Stimulated activated naive B cell treated with anti-CD40 and anti-IgM and Interleukin-4, amounts not matched to agents 10 μg/mL and 1 μg/mL and 100 μg/mL, for 72 hours (primary cell): ENCODE measurements around the gene KCP.
A peak's percentile ranks its signal among the peaks of the same experiment; 100 is the strongest.

ENCODE experiments used
- ATAC-seq, 2 donors: fragments of 150-1000 bp; cut with Tn5 transposase; replicated peaks; 2 replicates each; pipeline ENCODE4 v1.10.0; 2021; ENCODE audit warnings: moderate library complexity in 1 of 2
- DNase-seq: peaks from one replicate; pipeline ENCODE4 v3.0.0; 2021
- H3K27ac Mint-ChIP-seq: one replicate; pipeline ENCODE4 v1.8.0; 2022; ENCODE audit warnings: mild to moderate bottlenecking, mixed read lengths
- H3K27me3 Mint-ChIP-seq, 2 donors: one replicate each; pipeline ENCODE4 v1.8.0; 2022; ENCODE audit warnings: mixed read lengths in 2 of 2
- H3K36me3 Mint-ChIP-seq, 2 donors: one replicate each; pipeline ENCODE4 v1.8.0; 2022; ENCODE audit warnings: mixed read lengths in 2 of 2, mild to moderate bottlenecking in 1 of 2
- H3K4me1 Mint-ChIP-seq, 2 donors: one replicate each; pipeline ENCODE4 v1.8.0; 2022; ENCODE audit warnings: mixed read lengths in 2 of 2, mild to moderate bottlenecking in 1 of 2
- H3K4me3 Mint-ChIP-seq, 2 donors: one replicate each; pipeline ENCODE4 v1.8.0; 2022; ENCODE audit warnings: mild to moderate bottlenecking in 2 of 2, mixed read lengths in 2 of 2, moderate library complexity in 1 of 2
- H3K9me3 Mint-ChIP-seq, 2 donors: one replicate each; pipeline ENCODE4 v1.8.0; 2022; ENCODE audit warnings: mixed read lengths in 2 of 2, mild to moderate bottlenecking in 1 of 2

Gene KCP

DNA sequence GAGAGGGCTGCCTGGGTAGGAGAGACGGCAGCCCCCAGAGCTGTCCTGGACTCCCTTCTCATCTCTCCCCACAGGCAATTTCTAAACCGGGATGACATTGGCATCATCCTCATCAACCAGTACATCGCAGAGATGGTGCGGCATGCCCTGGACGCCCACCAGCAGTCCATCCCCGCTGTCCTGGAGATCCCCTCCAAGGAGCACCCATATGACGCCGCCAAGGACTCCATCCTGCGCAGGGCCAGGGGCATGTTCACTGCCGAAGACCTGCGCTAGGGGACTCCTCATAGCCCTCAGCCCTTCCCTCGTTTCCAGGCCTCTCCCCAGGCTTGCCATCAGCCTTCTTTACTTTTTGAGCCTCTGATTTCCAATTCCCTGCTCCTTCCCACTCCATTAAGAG lies 45.2 kb downstream of the KCP start:
- Mint-ChIP-seq H3K27me3 (peaks cover 4 to 9% of the 10 kb centered on the region in 2 donors), H3K4me1 (peaks cover 40 to 68% of the 10 kb centered on the region in 2 donors), H3K9me3 (no peaks in the 10 kb centered on the region), H3K27ac (no peak overlapping the region), H3K36me3 (peaks cover 32 to 39% of the 10 kb centered on the region in 2 donors), H3K4me3 (no peak overlapping the region)
- DNase-seq (no peak), ATAC-seq (no peak)

DNA sequence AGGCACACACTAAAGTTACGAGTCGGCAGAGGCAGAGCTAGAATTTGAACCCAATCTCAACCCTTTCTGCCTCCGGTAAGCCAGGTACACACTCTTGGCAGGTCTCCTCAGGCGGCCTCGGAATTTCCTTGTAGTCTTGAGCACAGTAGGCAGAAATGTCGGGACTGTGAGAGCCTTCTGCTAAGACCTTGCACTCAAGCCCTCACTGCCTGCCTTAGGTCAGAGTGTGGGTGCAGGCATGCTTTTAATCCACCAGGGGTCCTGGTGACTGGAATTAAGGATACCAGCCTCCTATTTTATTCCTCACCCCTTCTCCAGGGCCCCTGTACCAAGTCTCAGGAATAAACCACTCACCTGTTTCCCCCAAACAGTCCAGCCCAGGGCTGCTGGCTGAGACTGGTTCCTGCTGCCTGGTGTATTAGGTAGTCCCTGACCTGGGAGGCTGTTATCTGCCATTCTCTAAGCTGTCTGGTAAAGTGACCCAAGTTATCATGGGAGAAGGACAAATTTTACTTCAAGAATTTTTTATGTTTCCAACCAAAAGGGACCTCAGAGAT lies 47.0 kb downstream of the KCP start:
- peak; percentile 26 for DNase-seq
- H3K4me1 Mint-ChIP-seq: peaks cover 40 to 54% of the 10 kb centered on the region in 2 donors
- no peaks in the 10 kb centered on the region for H3K9me3 Mint-ChIP-seq

DNA sequence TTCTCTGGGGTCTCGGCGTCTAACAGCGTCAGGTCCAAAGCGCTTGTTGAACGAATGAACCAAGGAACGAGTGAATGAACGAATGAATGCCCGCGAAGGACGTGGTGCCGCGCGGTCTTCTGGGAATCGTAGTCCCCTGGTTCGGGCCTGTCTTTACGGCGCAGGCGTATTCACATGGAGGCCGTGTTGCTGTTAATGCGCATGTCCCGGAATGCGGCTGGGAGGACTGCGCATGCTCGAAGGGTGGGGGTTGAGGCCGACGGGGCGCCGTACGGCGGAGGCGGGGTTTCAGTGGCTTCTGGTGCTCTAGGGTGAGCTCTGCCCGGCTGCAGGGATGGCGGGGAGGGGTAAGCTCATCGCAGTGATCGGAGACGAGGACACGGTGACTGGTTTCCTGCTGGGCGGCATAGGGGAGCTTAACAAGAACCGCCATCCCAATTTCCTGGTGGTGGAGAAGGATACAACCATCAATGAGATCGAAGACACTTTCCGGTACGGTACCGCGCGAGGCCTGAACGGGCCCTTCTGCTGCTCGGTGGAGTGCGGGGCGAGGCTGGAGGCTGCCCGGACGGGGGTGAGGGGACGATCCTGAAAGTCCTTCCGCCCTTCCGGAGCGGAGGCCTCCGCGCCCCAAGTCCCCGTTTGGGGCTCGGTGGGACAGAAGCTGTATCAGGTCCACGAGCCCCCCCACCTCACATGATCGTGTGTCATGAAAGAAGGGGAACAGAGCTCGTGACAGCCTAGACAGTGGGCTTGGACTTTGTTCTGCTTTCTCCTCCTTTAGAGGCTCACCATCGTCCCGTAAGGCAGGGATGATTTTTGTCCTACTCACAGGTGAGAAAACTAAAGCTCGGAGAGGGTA lies 47.7 kb downstream of the KCP start, which contains the start of gene ATP6V1F:
Gene ATP6V1F (plus strand): TSS at position 286 of the 862 bp plus-strand sequence. CDS start 49 bp downstream, at position 335.
- Mint-ChIP-seq H3K27ac (peak within 1 kb of the TSS; percentile 98), H3K9me3 (no peaks in the 10 kb centered on the region), H3K4me3 (peak within 1 kb of the TSS; percentile 85 to 94), H3K36me3 (peaks cover 25 to 31% of the 10 kb centered on the region in 2 donors), H3K27me3 (peaks cover 0 to 3% of the 10 kb centered on the region in 2 donors), H3K4me1 (peaks cover 35 to 47% of the 10 kb centered on the region in 2 donors)
- ATAC-seq (peak; percentile 89 to 92), DNase-seq (peak; percentile 98)

More for the DNA sequence above, 47.0 kb downstream of the KCP start:
- Mint-ChIP-seq H3K4me3 (peak overlapping the region; percentile 85 to 94), H3K27ac (peak overlapping the region; percentile 98), H3K27me3 (peaks cover 0 to 5% of the 10 kb centered on the region in 2 donors), H3K36me3 (peaks cover 29 to 36% of the 10 kb centered on the region in 2 donors)
- peak; percentile 50 to 63 for ATAC-seq

DNA sequence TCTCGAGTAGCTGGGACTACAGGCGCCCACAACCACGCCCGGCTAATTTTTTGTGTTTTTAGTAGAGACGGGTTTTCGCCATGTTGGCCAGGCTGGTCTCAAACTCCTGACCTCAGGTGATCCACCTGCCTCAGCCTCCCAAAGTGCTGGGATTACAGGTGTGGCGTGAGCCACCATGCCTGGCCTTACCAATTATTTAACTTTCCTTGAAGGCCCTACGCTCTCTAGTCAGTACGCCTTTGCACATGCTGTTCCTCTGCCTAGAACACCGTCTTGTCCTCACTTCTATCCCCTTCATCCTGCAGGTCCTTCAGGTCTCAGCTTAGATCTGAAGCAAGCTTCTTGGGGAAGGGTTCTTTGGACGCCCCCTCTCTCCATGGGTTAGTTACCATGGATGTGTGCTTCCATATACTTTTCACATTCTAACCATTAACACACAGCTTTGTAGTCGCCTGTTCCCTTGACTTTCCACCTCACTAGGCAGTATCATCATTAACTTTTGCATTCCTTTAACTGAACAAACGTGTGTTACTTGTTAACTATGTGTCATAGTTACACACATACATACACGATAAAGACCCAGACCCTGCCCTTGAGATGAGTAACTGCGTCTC lies 48.4 kb downstream of the KCP start:
- ATAC-seq: no peak
- Mint-ChIP-seq H3K27ac (peak overlapping the region; percentile 98), H3K4me1 (peaks cover 31 to 43% of the 10 kb centered on the region in 2 donors), H3K9me3 (no peaks in the 10 kb centered on the region), H3K36me3 (peaks cover 19 to 26% of the 10 kb centered on the region in 2 donors), H3K4me3 (peak overlapping the region; percentile 85 to 94), H3K27me3 (no peaks in the 10 kb centered on the region)
- DNase-seq: no peak

DNA sequence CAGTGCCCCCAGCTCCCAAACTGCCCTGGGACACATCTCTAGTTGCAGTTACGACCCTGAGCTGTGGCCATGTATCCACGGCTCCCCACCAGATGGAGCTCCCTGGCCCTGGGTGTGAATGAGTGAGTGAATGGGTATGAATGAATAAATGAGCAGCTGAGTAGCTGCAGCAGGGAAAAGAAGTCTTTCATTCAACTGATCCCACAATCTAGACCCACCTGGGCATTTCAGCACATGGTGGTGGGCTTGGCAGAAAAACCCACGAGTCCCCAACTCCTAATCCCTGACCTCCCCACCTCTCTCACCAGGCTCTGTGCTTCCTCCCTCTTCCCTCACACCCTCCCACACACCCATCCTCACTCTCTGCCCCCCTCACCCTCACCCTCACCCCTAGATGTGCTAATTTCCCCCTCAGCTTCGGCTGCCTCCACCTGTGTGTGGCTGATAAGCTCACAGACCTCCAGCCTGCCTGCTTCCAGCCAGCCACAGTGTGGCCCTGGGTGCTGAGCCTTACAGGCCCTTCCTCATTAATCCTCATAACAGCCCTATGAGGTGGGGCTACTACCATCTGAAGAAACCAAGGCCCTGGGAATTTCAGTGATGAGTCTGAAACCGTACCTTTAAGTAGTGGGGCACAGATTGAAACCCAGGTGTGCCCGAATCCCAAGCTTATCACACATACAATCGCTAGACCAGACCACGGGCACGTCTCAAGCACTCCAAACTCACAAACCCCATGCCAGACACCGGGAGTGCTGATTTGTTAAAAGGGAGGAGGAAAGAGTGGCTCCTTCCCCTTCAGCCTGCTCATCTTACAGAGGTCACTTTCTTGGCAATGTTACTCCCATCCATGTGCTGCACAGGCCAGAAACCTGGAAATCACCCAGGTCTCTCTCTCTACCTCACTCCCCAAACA lies 50.1 kb downstream of the KCP start:
- H3K36me3 Mint-ChIP-seq: peaks cover 8 to 10% of the 10 kb centered on the region in 2 donors
- no peaks in the 10 kb centered on the region for H3K27me3 Mint-ChIP-seq
- no peak for DNase-seq
- H3K27ac Mint-ChIP-seq: peak overlapping the region; percentile 60
- H3K4me3 Mint-ChIP-seq: no peak overlapping the region
- H3K4me1 Mint-ChIP-seq: peaks cover 22 to 30% of the 10 kb centered on the region in 2 donors
- ATAC-seq: no peak
- H3K9me3 Mint-ChIP-seq: no peaks in the 10 kb centered on the region

DNA sequence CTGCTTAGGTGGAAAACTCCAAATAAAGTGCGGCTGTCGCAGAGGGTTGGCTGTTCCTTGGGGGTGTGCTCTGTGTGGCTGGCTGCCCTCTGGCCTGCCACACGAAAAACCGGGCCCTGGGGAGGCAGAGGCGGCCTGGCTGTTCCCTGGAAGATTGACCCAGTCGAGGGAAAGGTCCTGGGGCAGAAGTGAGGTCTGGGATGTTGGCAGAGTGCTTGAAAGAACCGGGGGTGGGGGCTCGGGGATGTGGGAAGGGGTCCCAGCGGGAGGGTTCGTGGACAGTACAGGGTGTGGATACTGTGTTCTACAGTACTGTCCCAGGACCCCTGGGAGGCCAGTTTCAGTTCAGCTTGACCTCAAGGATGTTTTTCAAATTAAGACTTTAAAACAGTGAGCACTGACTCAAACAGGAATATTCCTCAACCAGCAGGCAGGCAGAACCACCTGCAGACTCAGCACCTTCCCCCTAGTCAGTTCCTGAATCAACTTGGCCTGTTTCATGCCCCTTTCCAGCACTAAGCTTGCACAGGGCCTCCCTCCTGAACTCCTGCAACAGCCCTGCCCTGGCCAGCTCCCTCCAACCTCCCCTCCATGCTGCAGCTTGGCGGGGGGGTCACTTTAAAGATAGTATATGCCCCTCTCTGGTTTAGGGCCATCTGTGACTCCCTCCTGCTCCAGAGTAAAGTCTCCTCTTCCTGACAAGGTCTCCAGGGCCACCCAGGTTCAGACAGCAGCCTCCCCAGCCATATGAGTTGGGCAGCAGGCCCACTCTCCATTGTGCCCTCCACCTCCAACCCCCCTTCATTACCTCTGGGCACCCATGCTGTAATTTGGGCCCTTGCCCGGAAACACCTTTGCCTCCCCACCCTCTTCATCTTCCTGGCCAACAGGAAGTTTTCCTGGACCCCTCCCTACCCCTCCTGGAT lies 51.0 kb downstream of the KCP start:
- Mint-ChIP-seq H3K4me1 (peaks cover 17 to 22% of the 10 kb centered on the region in 2 donors), H3K36me3 (peaks cover 3 to 5% of the 10 kb centered on the region in 2 donors), H3K4me3 (no peak overlapping the region), H3K27ac (peak overlapping the region; percentile 60), H3K9me3 (no peaks in the 10 kb centered on the region), H3K27me3 (no peaks in the 10 kb centered on the region)
- no peak for DNase-seq
- no peak for ATAC-seq

DNA sequence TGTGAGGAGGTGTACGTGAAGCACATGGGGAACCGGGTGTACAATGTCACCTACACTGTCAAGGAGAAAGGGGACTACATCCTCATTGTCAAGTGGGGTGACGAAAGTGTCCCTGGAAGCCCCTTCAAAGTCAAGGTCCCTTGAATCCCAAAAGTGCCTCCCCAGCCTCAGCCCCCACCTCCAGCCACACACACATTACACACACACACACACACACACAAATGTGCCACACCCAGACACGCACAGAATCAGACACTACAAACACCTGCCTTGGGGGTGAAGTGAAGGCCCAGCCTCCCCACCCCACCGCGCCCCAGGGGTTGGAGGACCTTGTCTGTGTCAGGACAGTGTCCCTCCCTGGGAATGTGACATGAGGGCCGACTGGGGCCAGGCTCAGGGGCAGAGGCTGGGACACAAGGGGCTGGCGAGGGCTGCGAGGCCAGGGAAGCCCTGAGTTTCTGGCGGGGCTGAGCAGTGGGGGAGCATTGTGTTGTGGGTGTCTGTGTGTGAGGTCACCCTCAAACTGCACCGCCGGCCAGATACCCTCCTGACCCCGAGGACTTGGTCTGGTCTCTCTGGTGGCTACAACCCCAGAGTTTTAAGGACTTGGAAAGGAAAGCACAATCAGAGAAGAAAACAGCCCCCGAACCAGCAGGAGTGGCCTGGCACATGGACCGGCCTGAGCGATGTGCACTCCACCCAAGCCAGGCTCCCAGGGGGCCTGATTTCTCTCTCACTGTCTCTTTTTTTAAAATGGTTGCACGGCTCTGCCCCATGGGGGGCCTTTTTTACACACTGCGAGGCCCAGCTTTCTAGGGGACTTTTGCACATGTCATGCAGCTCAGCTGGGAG lies 51.9 kb downstream of the KCP start:
- no peak overlapping the region for H3K27ac Mint-ChIP-seq
- H3K4me1 Mint-ChIP-seq: peaks cover 16 to 18% of the 10 kb centered on the region in 2 donors
- H3K9me3 Mint-ChIP-seq: no peaks in the 10 kb centered on the region
- no peak overlapping the region for H3K4me3 Mint-ChIP-seq
- peaks cover 0 to 5% of the 10 kb centered on the region in 2 donors for H3K27me3 Mint-ChIP-seq
- DNase-seq (no peak), ATAC-seq (no peak)
- H3K36me3 Mint-ChIP-seq: peaks cover 3 to 5% of the 10 kb centered on the region in 2 donors

DNA sequence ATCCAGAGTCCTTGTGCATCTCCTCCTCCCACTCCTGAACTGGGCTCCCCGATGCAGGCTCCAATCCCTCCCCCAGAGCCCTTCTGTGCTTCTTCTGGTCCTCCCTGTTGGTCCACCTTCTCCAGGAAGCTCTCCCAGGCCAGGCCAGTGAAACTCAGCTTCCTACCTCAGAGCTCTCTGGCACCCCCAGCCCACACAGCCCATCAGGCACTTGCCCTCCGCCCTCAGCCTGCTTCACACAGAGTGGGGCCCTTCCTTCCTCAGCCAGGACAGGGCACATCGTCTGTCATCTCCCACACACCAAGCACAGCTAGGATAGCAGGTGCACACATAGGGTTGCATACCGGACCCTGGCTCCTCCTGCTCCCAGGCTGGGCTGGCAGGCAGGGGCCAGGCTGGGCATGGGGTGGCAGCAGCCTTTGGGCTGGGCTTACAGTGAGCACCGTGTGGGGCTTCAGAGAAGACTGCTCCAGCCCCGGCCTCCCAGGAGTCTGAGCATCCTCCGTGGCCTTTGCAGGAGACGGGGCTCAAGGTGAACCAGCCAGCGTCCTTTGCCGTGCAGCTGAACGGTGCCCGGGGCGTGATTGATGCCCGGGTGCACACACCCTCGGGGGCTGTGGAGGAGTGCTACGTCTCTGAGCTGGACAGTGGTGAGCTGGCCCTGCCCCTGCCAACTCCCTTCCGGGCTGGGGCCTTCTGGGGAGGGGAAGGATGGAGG lies 54.3 kb downstream of the KCP start:
- H3K27ac Mint-ChIP-seq: no peak overlapping the region
- peaks cover 8 to 10% of the 10 kb centered on the region in 2 donors for H3K4me1 Mint-ChIP-seq
- H3K27me3 Mint-ChIP-seq: peaks cover 5 to 12% of the 10 kb centered on the region in 2 donors
- ATAC-seq (no peak), DNase-seq (no peak)
- no peaks in the 10 kb centered on the region for H3K36me3 Mint-ChIP-seq
- no peaks in the 10 kb centered on the region for H3K9me3 Mint-ChIP-seq
- no peak overlapping the region for H3K4me3 Mint-ChIP-seq

DNA sequence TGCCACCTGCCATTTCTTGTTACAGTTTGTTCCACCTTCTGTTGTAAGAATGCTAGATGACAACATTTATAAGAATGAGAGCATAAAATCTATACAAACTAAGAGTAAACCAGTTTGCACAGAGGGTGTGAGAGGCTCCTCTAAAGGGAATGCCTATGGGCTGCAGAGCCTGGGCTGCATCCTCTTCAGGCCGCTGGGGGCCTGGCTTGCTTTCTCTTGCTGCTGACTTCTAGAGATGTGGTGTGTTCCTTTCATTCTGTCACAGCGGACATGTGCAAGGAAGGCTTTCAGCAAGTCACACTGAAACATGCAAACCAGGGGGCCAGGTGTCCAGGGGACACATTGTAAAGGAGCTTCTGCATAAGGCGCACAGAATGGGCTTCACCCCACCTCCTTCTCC lies 55.0 kb downstream of the KCP start:
- Mint-ChIP-seq H3K27me3 (peaks cover 5 to 12% of the 10 kb centered on the region in 2 donors), H3K27ac (no peak overlapping the region), H3K9me3 (no peaks in the 10 kb centered on the region), H3K36me3 (no peaks in the 10 kb centered on the region), H3K4me3 (no peak overlapping the region), H3K4me1 (peaks cover 2 to 8% of the 10 kb centered on the region in 2 donors)
- peak in 1 of 2 donors; percentile 14 for ATAC-seq
- DNase-seq: no peak

DNA sequence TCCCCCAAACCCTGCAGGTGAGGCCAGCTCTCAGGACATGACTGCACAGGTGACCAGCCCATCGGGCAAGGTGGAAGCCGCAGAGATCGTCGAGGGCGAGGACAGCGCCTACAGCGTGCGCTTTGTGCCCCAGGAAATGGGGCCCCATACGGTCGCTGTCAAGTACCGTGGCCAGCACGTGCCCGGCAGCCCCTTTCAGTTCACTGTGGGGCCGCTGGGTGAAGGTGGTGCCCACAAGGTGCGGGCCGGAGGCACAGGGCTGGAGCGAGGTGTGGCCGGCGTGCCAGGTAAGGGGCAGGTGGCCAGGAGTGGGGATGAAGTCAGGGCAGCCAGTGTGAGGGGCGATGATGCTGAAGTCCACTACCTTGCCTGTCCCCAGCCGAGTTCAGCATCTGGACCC lies 56.1 kb downstream of the KCP start:
- Mint-ChIP-seq H3K4me3 (no peak overlapping the region), H3K27me3 (peaks cover 5 to 12% of the 10 kb centered on the region in 2 donors), H3K9me3 (no peaks in the 10 kb centered on the region), H3K27ac (no peak overlapping the region), H3K36me3 (no peaks in the 10 kb centered on the region), H3K4me1 (no peaks in the 10 kb centered on the region)
- DNase-seq: no peak
- ATAC-seq: no peak

DNA sequence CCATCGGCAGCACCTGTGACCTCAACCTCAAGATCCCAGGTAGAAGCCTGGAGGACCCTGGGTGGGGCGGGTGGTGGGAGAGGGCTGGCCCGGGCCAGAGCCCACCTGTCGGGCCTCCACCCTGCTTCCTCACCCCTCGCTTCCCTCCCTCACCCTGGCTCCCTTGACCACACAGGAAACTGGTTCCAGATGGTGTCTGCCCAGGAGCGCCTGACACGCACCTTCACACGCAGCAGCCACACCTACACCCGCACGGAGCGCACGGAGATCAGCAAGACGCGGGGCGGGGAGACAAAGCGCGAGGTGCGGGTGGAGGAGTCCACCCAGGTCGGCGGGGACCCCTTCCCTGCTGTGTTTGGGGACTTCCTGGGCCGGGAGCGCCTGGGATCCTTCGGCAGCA lies 56.7 kb downstream of the KCP start:
- no peak for ATAC-seq
- H3K9me3 Mint-ChIP-seq: no peaks in the 10 kb centered on the region
- DNase-seq: no peak
- no peaks in the 10 kb centered on the region for H3K36me3 Mint-ChIP-seq
- H3K27ac Mint-ChIP-seq: no peak overlapping the region
- no peak overlapping the region for H3K4me3 Mint-ChIP-seq
- H3K27me3 Mint-ChIP-seq: peaks cover 5 to 12% of the 10 kb centered on the region in 2 donors
- H3K4me1 Mint-ChIP-seq: no peaks in the 10 kb centered on the region
